Stimulated activated CD8-positive, alpha-beta memory T cell treated with anti-CD3 and anti-CD28 coated beads, Interleukin-2, amount 100 ng/mL, for 1 hour (primary cell): ENCODE data around the gene SMYD5.
"Not testable (repeated sequence)": the region's sequence is repeated elsewhere in the genome, so short reads cannot be mapped to it uniquely, and the experiment has no call there.

Experiments used
- DNase-seq, 2 donors: peaks; one replicate each; pipeline ENCODE4 v3.0.0-alpha.2; 2020; ENCODE audit warnings: low read depth in 2 of 2

The SMYD5 gene

DNA sequence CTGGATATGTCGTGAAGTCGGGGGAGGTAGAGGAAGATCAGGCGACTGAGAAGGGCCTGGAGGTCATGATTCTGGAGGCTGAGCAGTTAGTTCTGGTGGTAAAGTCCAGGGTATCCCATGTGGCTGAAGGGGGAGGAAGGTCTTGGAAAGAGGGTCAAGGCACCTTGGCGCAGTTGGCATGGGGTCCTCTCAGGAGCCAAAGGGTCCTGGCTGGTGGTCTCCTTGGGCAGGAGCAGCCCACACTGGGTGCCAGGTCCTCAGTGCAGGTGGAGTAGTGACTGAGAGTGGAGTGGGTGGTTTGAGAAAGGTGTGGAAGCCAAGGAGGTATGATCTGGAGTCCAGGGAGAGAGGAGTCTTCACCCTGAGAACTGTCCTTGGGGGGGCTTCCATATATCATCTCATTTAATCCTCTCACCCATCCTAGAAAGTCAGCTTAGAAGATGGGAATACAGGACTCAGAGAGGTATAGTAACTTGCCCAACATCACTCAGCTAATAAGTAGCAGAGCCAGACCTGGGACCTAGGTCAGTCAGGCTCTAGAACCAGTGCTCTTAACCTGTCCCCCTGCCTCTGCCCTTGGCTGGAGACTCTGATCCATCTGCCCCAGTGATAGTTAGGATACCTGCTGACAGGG is 45.8 kb downstream of the SMYD5 start:
- no peak for DNase-seq

DNA sequence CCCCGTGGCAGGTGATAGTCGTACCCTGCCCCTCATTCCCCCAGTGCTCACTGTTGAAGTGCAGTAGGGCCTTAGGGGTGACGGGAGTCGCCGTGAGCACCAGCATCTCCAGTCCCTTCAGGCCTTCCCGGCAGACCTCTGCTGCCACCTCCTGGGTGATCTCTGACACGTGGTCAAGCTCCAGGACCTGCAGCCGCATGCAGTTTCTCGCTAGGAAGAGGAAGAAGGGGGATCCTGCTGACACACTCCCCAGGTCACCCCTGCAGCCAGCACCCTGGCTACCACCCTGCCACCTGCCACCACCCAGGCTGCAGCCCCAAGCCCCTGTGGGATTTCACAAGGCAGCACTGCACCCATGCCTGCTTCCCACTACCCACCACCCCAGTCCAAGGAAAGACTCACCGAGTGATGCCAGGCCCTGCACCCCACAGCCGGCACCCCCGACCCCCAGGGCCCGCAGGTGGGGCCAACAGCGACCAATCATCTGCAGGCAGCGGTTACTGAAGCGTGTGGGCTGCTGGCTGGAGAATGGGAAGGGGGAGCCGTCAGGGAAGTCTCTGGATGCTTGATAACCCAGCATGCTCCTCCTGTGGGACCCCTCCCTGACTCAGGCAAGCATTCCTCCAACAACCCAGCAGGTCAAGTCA is 46.4 kb downstream of the SMYD5 start:
- no peak for DNase-seq

DNA sequence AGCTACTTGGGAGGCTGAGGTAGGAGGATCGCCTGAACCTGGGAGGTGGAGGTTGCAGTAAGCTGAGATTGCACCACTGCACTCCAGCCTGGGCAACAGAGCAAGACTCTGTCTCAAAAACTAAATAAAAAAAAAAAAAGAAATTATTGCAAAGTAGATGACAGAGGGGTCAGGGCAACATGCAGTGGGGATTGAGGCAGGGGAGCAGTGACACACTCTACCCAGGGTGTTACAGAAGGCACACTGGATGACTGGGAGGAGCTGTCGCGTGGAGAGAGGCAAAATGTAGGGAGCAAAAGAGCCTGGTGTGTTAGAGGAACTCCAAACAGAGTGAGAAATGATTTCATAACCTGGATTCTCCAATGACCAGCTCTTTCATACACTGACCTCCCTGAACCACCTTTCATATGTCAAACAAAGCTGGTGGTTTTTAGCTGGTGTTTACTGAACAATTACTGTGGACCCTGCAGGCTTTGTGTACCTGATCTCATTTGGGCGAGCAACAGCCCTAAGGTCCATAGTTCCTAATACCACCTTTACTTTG is 48.1 kb downstream of the SMYD5 start:
- DNase-seq = no peak

GRCh38 chr2:73262691-73263429 is 48.8 kb downstream of the SMYD5 start:
- DNase-seq = not testable (repeated sequence)

DNA sequence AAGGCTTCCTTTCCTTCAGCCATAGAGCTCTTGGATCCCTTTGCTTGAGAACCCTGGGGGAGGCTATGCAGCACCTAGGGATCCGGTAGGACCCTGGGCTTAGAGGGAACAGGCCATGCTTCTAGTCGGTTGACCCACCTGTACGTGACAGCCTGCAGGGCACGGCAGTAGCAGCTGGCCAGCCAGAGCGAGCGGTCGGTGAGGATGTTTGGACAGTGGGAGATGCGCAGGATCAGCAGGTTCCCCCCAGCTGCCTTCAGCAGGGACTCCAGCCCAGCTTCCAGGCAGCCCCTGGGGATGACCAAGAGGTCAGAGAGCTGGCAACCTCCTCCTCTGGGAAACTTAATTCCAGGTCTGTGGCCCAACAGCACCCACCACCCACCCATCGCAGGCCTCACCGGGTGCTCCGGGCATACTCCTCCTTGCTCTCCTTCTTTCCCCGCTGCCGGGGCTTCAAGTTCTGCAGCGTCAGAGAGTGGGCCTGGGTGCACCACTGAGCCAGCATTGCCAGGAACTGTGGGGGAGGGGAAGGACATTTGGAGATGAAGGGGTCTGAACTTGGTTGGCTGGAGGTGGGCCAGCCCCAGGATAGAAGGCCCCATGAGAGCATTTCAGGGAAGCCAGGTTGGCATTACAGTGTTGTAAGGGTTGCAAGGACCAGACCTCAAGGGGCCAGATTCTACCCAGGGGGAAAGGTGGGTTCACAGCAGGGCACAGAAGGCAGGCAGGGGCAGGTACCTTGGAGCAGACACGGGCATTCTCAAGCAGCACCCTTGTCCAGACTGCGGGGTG is 49.7 kb downstream of the SMYD5 start:
- no peak for DNase-seq

DNA sequence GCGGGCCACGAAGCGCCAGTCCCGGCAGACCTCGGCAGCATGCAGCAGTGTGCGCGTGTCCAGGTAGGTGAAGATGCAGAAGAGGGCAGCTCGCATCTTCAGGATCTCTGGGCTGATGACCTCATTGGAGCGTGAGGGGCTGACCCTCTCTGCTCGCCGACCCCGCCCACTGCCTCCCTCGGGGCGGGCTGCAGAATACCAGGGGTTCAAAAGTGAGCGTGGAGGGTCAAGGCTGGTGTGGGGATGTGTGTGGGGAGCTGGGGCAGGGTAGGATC is 50.2 kb downstream of the SMYD5 start:
- DNase-seq = no peak

- no peak for DNase-seq
Observed at GRCh38 chr2:73264783-73265182, 50.7 kb downstream of the SMYD5 start.

DNA sequence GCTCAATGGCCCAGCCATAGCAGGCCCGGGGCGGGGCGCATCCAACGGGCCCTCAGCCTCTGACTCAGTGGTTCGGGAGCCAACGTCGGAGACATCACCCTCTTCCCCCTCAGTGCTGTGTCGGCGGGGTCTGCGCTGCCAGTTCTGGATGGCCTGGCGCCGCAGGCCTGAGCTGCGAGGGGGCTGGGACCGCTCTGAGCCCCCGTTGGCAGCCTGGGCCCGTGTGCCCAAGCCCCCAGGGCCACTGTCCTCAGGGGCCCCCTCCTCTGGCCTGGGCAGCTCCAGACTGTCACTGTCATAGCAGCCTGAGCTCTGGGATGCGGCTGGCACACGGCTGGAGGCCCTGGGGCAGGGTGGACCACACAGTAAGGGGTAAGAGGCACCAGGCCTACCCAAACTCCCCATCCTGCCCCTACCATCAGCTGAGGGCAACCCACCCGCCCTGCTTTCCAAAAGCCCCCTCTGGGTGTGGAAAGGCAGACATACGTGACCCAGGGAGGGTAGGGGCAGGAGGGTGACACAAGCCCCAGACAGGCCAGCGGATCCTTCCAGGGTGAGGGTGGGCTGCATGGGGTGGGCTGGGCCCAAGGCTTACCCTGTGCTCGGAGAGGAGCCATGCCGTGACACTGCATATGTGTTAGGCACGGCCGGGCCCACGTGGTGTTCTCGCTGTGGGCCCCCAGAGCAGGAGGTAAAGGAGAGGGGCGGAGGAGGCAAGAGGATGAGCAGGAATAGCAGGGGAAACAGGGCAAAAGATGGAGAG is 51.4 kb downstream of the SMYD5 start:
- DNase-seq = no peak

DNA sequence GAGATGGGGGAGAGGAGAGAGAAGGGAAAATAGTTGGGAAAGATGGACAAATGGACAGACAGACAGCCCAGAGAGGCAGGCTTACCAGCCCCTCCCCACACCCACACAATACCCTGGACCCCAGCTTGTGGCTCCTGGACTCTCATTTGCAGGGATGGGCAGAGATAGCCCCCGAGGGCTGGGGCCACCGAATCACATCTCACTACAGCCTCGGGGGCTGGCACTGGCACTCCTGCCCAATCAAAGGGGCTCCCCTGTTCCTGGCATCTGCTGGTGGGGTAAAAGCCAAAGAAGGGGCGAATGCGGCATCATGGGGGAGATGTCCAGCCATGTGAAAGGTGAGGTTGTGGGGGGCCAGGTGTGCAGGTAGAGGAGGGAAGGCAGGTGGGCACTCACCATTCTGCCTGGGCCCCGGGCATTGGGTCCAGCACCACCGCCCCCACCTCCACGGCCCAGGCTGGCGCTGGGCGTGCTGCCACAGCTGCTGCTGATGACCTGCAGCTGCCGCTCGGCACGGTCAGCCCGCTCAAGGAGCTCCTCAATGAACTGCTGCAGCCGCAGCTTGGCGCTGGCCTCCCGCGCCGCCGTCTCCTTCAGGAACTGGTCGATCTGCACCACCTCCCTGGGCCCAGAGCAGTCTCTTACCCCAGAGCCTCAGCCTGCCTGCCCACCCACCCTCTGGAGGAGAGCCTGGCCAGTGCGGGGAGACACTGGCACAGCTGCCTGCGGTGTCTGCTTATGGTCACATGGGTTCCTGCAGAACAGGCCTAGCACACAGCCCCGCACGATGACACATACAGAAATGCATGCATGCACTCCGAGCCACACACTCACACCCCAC is 52.2 kb downstream of the SMYD5 start:
- DNase-seq = no peak

GRCh38 chr2:73267008-73267407 is 53.0 kb downstream of the SMYD5 start:
- DNase-seq = no peak

GRCh38 chr2:73268366-73268829 is 54.4 kb downstream of the SMYD5 start:
- DNase-seq = no peak

GRCh38 chr2:73268830-73269685 is 55.0 kb downstream of the SMYD5 start:
- DNase-seq = peak; percentile 51 to 53

DNA sequence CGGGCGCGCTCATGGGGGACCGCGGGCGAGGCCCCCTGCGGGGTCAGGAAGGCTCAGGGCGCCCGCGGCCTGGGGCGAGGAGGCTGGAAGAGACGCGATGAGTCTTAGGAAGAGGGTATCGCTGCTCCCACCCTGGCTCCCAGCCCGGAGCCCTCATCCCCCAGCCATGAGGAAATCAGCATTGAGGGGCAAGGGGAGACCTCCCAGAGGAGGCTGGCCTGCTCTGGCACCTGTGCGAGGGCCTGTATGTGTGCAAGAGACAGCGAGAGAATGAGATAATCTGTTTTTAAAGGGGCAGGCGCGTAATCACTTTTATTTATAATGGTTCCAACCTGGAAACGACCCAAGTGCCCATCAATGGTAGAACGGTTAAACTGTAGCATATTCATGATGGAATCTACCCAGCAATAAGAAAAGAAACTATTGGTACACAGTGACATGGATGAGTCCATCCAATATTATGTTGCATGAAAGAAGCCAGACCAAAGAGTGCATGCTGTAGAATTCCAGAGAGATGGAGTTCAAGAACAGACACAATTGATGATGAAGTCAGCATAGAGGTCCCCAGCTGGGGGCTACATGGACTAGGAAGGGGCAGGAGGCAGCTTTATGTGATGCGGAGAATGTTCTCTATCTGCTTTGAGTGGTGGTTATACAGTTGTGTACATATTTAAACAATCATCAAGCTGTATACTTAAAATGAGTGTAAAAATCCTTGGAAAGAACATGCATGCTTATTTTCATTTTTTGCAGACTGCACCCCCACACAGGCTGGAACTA is 55.8 kb downstream of the SMYD5 start:
- no peak for DNase-seq

DNA sequence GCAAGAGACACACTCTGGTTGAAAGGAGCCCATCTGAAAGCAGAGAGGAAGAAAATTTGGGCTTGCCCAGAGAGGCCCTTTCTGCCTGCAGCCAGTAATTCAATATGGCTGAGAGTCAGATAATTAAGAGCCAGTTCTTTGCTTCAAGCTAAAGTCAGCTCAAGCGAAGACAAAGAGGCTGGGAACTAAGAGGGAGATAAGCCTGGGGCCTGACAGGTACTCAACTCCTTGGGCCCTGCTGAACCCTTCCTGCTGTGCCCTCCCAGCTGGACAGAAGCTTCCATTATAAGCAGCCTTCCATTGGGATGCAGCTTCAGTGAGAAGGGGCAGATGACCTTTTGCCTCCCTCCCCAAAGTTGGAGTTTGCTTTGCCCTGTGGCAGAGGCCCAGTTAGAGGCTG is 58.2 kb downstream of the SMYD5 start:
- DNase-seq = no peak
